OCI-LY7 (cell line): ENCODE data around the gene PTPN14. TPM values are rescaled to one million over a fixed set of nuclear protein-coding genes. Genes with fewer than 3 reads are reported as not detected.

ENCODE experiments used
- BruUV-seq: library from RNA; stranded (reverse); fragments of 400-500 nt; replicated peaks from 2 replicates; lab custom pipeline; 2021; lab: Mats Ljungman, UMichigan
- CTCF ChIA-PET: fragments of 300-600 bp; sonication (Branson Sonifier 250); formaldehyde crosslinking; loops from one replicate; lab custom pipeline; 2022; ENCODE audit warnings: antibody characterized with exemption; ENCODE audit not compliant: unreplicated experiment; lab: Charles Lee
- POLR2A ChIA-PET: fragments of 300-600 bp; sonication (Branson Sonifier 250); formaldehyde crosslinking; loops from one replicate; lab custom pipeline; 2022; ENCODE audit warnings: antibody characterized with exemption; lab: Charles Lee
- DNase-seq: peaks from one replicate; pipeline ENCODE4 v3.0.0-alpha.2; 2015; ENCODE audit warnings: low spot score
- H2AFZ ChIP-seq: fragments of 200-600 bp; sonication (generic), shearing (Covaris generic); 2 replicates; pipeline ENCODE4 v1.6.1; 2014; ENCODE audit warnings: mild to moderate bottlenecking, antibody characterized with exemption, low read length, moderate library complexity
- H3K27ac ChIP-seq: fragments of 200-600 bp; sonication (generic); 2 replicates; pipeline ENCODE4 v1.5.1; 2014; ENCODE audit warnings: mixed run types, low read depth, mild to moderate bottlenecking, moderate library complexity, low read length, inconsistent platforms; ENCODE audit not compliant: poor library complexity, severe bottlenecking
- H3K36me3 ChIP-seq: fragments of 200-600 bp; sonication (generic); 2 replicates; pipeline ENCODE4 v1.6.1; 2014; ENCODE audit warnings: mild to moderate bottlenecking, antibody characterized with exemption, low read length, moderate library complexity, mixed read lengths; ENCODE audit not compliant: insufficient read depth
- H3K4me1 ChIP-seq: fragments of 200-600 bp; sonication (generic); 2 replicates; pipeline ENCODE4 v1.5.1; 2014; ENCODE audit warnings: mild to moderate bottlenecking, low read length; ENCODE audit not compliant: insufficient read depth, poor library complexity, severe bottlenecking
- H3K4me2 ChIP-seq: fragments of 200-600 bp; sonication (generic); 2 replicates; pipeline ENCODE4 v1.6.1; 2014; ENCODE audit warnings: mild to moderate bottlenecking, low read length
- H3K4me3 ChIP-seq: fragments of 200-600 bp; sonication (generic); 2 replicates; pipeline ENCODE4 v1.5.1; 2014; ENCODE audit warnings: mild to moderate bottlenecking, low read depth, low read length; ENCODE audit not compliant: poor library complexity, severe bottlenecking
- H3K79me2 ChIP-seq: fragments of 200-600 bp; sonication (generic); 2 replicates; pipeline ENCODE4 v1.6.1; 2016; ENCODE audit warnings: low read depth, mild to moderate bottlenecking, low read length, moderate library complexity, mixed read lengths; ENCODE audit not compliant: insufficient read depth
- H3K9me2 ChIP-seq: fragments of 200-600 bp; sonication (generic); 2 replicates; pipeline ENCODE4 v1.6.1; 2016; ENCODE audit warnings: mild to moderate bottlenecking, low read length, mixed read lengths; ENCODE audit not compliant: insufficient read depth
- H3K9me3 ChIP-seq: fragments of 200-600 bp; sonication (generic); 2 replicates; pipeline ENCODE4 v1.6.1; 2014; ENCODE audit warnings: mild to moderate bottlenecking, mixed run types, low read length, mixed read lengths
- H4K20me1 ChIP-seq: fragments of 200-600 bp; sonication (generic); 2 replicates; pipeline ENCODE4 v1.6.1; 2014; ENCODE audit warnings: mild to moderate bottlenecking, antibody characterized with exemption, low read length, moderate library complexity, mixed read lengths; ENCODE audit not compliant: insufficient read depth
- CTCF ChIP-seq: fragments of 200-600 bp; sonication (generic); conservative IDR thresholded peaks from 2 replicates; pipeline ENCODE4 v1.5.1; 2014; ENCODE audit warnings: mild to moderate bottlenecking, antibody characterized with exemption, low read length, moderate library complexity, mixed read lengths
- EZH2phosphoT487 ChIP-seq: fragments of 200-600 bp; sonication (generic); IDR thresholded peaks from 2 replicates; pipeline ENCODE4 v1.6.1; 2018; ENCODE audit warnings: low read depth, borderline replicate concordance, mild to moderate bottlenecking, mixed run types, antibody characterized with exemption, low read length, moderate library complexity, mixed read lengths
- intact Hi-C: fragments of 100-400 bp; cut with micrococcal nuclease; formaldehyde crosslinking; loops from one replicate; pipeline ENCODE4 v1.10.0; 2022; ENCODE audit not compliant: unreplicated experiment
- total RNA-seq, 2 experiments: library from RNA; depleted of rRNA in 1 of 2; stranded (reverse); fragments of >200 nt in 1 of 2; shearing (Covaris generic) in 1 of 2; gene quantifications; 2 replicates each; pipeline ENCODE4 v1.2.3, GENCODE V29; 2014 to 2022

The PTPN14 gene
- total RNA-seq, 2 experiments from 2014 or later: not detected

DNA sequence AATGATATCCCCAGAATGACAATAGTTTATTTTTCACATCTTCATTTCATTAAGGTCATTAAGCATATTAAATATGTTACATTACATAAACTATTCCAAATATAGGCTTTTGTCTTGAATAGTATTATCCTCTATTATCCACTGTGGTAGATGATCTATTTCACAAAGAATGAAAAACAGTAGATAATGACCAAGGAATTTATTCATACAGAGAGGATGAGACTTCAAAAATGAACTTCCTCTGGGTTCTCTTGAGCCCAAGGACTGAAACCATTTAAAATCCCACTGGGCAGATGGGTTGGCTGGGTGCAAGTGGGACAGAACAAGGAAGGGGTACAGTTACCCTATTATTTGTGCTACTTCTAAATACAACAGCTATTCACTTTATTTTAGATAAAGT is 33.0 kb downstream of the PTPN14 start:
- TF ChIP-seq CTCF: no peak
- TF ChIP-seq EZH2phosphoT487: no peak
- H3K27ac ChIP-seq: no peak overlapping the region
- H2AFZ ChIP-seq: no peak overlapping the region
- no peaks in the 10 kb centered on the region for H4K20me1 ChIP-seq
- H3K4me2 ChIP-seq: no peak overlapping the region
- H3K9me2 ChIP-seq: no peaks in the 10 kb centered on the region
- no TSS peak for BruUV-seq
- H3K4me3 ChIP-seq: no peak overlapping the region
- ChIA-PET CTCF (no interaction called here), POLR2A (interaction anchor here (0.5 to 1.0 kb wide), 4 partner anchors 10 to 233 kb away, joined by 3 to 5 read pairs (median 4); no protein-coding TSS in a partner anchor)
- no peak for DNase-seq
- H3K36me3 ChIP-seq: no peaks in the 10 kb centered on the region
- no peaks in the 10 kb centered on the region for H3K9me3 ChIP-seq
- intact Hi-C loops: no loop called here
- no peaks in the 10 kb centered on the region for H3K4me1 ChIP-seq
- no peaks in the 10 kb centered on the region for H3K79me2 ChIP-seq

DNA sequence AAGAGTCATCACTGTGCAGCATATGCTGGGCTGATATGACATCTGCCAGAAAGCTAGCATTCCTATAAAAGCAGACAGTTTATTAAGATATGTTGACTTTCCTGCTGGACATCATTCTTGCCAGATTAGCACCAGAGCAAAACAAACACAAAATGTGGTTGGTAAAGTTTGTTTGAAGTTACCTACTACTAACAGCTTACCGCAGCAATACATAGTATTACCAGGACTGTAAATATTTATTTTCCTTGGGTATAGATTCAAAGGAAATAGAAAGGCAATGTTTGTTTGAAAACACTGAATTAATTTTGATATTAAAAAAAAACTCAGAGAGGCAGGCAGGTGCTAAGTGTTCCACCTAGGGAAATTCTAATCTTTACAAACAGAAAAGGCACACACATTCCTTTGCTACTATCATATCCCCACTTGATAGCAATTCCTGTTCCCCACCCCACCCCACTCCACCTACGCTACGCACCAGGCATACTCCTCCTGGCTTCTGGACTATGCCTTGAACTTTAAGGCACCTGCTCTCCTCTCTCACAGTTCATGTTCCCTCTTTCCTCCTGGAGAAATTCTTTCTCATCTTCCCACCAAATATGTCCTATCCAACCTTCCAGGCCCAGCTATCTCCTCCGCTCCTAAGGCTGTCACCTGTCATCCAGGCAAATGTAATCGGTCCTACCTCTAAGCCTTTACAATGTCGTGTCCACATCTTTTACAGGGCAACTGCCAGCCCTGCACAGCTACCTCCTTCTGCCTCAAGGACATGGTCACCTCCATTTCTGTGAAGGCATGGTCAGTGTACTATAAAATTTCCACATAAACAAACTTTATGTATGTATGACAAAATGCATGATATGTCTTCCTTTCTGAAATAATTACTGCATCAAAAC is 34.7 kb downstream of the PTPN14 start:
- no peaks in the 10 kb centered on the region for H3K9me2 ChIP-seq
- no peak overlapping the region for H3K27ac ChIP-seq
- no peak overlapping the region for H3K4me2 ChIP-seq
- no peaks in the 10 kb centered on the region for H3K36me3 ChIP-seq
- CTCF ChIA-PET: no interaction called here
- no peaks in the 10 kb centered on the region for H3K79me2 ChIP-seq
- intact Hi-C loops: no loop called here
- no peaks in the 10 kb centered on the region for H3K4me1 ChIP-seq
- H4K20me1 ChIP-seq: no peaks in the 10 kb centered on the region
- H3K4me3 ChIP-seq: no peak overlapping the region
- no peaks in the 10 kb centered on the region for H3K9me3 ChIP-seq
- no peak for DNase-seq
- BruUV-seq: no TSS peak
- no peak overlapping the region for H2AFZ ChIP-seq
- no peak for TF ChIP-seq CTCF
- POLR2A ChIA-PET: interaction anchor here (0.6 to 0.8 kb wide), 2 partner anchors 9 to 268 kb away, joined by 3 to 5 read pairs; no protein-coding TSS in a partner anchor
